Measurements from ENCODE around the gene TOPBP1. TPM values are rescaled to one million over a fixed set of nuclear protein-coding genes. Genes with fewer than 3 reads are reported as not detected.

TOPBP1 gene
- total RNA-seq, result 10.6 TPM

- peak in 1 of 2 donors; percentile 85 for DNase-seq (ENCODE audit: low spot score in 2 of 2)
- Histone ChIP-seq H3K27ac (peak within 1 kb of the TSS; percentile 85 to 92), H3K4me3 (peak within 1 kb of the TSS; percentile 77 to 94), H3K36me3 (peaks cover 4 to 11% of the 10 kb centered on the region in 2 donors), H3K27me3 (no peaks in the 10 kb centered on the region), H3K4me1 (peaks cover 0 to 8% of the 10 kb centered on the region in 2 donors), H3K9me3 (no peaks in the 10 kb centered on the region)
- intact Hi-C loops (cut with DNase I), result loop anchor here (5.0 to 10.0 kb wide), 2 partner anchors 89 to 617 kb away; partner anchors contain the start of gene CDV3
- TF ChIP-seq CTCF (IDR thresholded peaks at IDR 0.05), result no peak
Observed at GRCh38 chr3:133661454-133662277, at the start of gene TOPBP1. Gene TOPBP1, minus strand, starts transcription at chr3:133661941. Its CDS starts 814 bp downstream, at chr3:133661127.

- DNase-seq (ENCODE audit: low spot score in 2 of 2), result no peak
- Histone ChIP-seq H3K27ac (no peak overlapping the region), H3K4me1 (no peaks in the 10 kb centered on the region), H3K4me3 (no peak overlapping the region), H3K9me3 (no peaks in the 10 kb centered on the region), H3K27me3 (no peaks in the 10 kb centered on the region), H3K36me3 (no peaks in the 10 kb centered on the region)
- TF ChIP-seq CTCF (IDR thresholded peaks at IDR 0.05), result no peak
- intact Hi-C loops (cut with DNase I), result no loop called here
Observed at GRCh38 chr3:133711013-133711412, 49.3 kb upstream of the TOPBP1 start.

- H3K4me1 ChIP-seq, result no peaks in the 10 kb centered on the region
Observed at GRCh38 chr3:133709139-133709750, 47.5 kb upstream of the TOPBP1 start.

GRCh38 chr3:133706033-133706432 lies 44.3 kb upstream of the TOPBP1 start:
- Histone ChIP-seq H3K4me3 (no peak overlapping the region), H3K27ac (no peak overlapping the region), H3K9me3 (no peaks in the 10 kb centered on the region), H3K4me1 (no peaks in the 10 kb centered on the region), H3K27me3 (no peaks in the 10 kb centered on the region), H3K36me3 (no peaks in the 10 kb centered on the region)
- no peak for TF ChIP-seq CTCF (IDR thresholded peaks at IDR 0.05)
- no peak for DNase-seq (ENCODE audit: low spot score in 2 of 2)
- intact Hi-C loops (cut with DNase I), result no loop called here

More at GRCh38 chr3:133709139-133709750, 47.5 kb upstream of the TOPBP1 start:
- Histone ChIP-seq H3K9me3 (no peaks in the 10 kb centered on the region), H3K4me3 (no peak overlapping the region), H3K27me3 (no peaks in the 10 kb centered on the region), H3K36me3 (no peaks in the 10 kb centered on the region), H3K27ac (no peak overlapping the region)
- DNase-seq (ENCODE audit: low spot score in 2 of 2), result no peak
- no peak for TF ChIP-seq CTCF (IDR thresholded peaks at IDR 0.05)
- intact Hi-C loops (cut with DNase I), result no loop called here

GRCh38 chr3:133703915-133704314 lies 42.2 kb upstream of the TOPBP1 start:
- intact Hi-C loops (cut with DNase I), result no loop called here
- no peak for TF ChIP-seq CTCF (IDR thresholded peaks at IDR 0.05)

More at GRCh38 chr3:133703915-133704314, 42.2 kb upstream of the TOPBP1 start:
- Histone ChIP-seq H3K27me3 (no peaks in the 10 kb centered on the region), H3K27ac (no peak overlapping the region), H3K36me3 (no peaks in the 10 kb centered on the region), H3K4me3 (no peak overlapping the region), H3K9me3 (no peaks in the 10 kb centered on the region), H3K4me1 (no peaks in the 10 kb centered on the region)
- no peak for DNase-seq (ENCODE audit: low spot score in 2 of 2)
